Activated CD4-positive, CD25-positive, alpha-beta regulatory T cell treated with anti-CD3 and anti-CD28 coated beads, Interleukin-2, amount 50 U/mL, for 16 hours (primary cell): Measurements from ENCODE around the gene PLXNA2.

Experiments
- DNase-seq: peaks from one replicate; pipeline ENCODE4 v3.0.0-alpha.2; 2020; ENCODE audit warnings: low read depth, low spot score

Gene PLXNA2

GRCh38 chr1:207999274-207999915 lies 244.8 kb downstream of the PLXNA2 start:
- DNase-seq = no peak

GRCh38 chr1:207998691-207999090 lies 245.5 kb downstream of the PLXNA2 start:
- DNase-seq = no peak

- DNase-seq = no peak
Observed at GRCh38 chr1:207997486-207998268, 246.5 kb downstream of the PLXNA2 start.

GRCh38 chr1:207996636-207997035 lies 247.5 kb downstream of the PLXNA2 start:
- no peak for DNase-seq

GRCh38 chr1:207995576-207995975 lies 248.6 kb downstream of the PLXNA2 start:
- DNase-seq = no peak

GRCh38 chr1:207993477-207994445 lies 250.4 kb downstream of the PLXNA2 start:
- no peak for DNase-seq

- no peak for DNase-seq
Observed at GRCh38 chr1:207992677-207993236, 251.4 kb downstream of the PLXNA2 start.

- no peak for DNase-seq
Observed at GRCh38 chr1:207991583-207992026, 252.6 kb downstream of the PLXNA2 start.

- DNase-seq = no peak
Observed at GRCh38 chr1:207990876-207991582, 253.2 kb downstream of the PLXNA2 start.

GRCh38 chr1:207990455-207990854 lies 253.7 kb downstream of the PLXNA2 start:
- DNase-seq = no peak

- DNase-seq = no peak
Observed at GRCh38 chr1:207988326-207989165, 255.6 kb downstream of the PLXNA2 start.

GRCh38 chr1:207987164-207987563 lies 257.0 kb downstream of the PLXNA2 start:
- DNase-seq = no peak

GRCh38 chr1:207985996-207986395 lies 258.2 kb downstream of the PLXNA2 start:
- DNase-seq = no peak

GRCh38 chr1:207984831-207985572 lies 259.2 kb downstream of the PLXNA2 start:
- DNase-seq = no peak

GRCh38 chr1:207983044-207983635 lies 261.0 kb downstream of the PLXNA2 start:
- no peak for DNase-seq

- no peak for DNase-seq
Observed at GRCh38 chr1:207981976-207982375, 262.2 kb downstream of the PLXNA2 start.

GRCh38 chr1:207978441-207978840 lies 265.7 kb downstream of the PLXNA2 start:
- DNase-seq = no peak

- DNase-seq = no peak
Observed at GRCh38 chr1:207977876-207978275, 266.3 kb downstream of the PLXNA2 start.
